PC-3 (cell line): ENCODE data around the gene USP48. TPM values are rescaled to one million over a fixed set of nuclear protein-coding genes. Genes with fewer than 3 reads are reported as not detected.

ENCODE experiments used
- ATAC-seq: fragments of 200-7000 bp; cut with Tn5 transposase; 2 replicates; pipeline ENCODE4 v1.9.1; 2020; ENCODE audit warnings: mild to moderate bottlenecking, moderate library complexity
- BruUV-seq: library from RNA; stranded (reverse); fragments of 400-500 nt; replicated peaks from 2 replicates; lab custom pipeline; 2021; lab: Mats Ljungman, UMichigan
- CTCF ChIA-PET: fragments of 300-600 bp; sonication (Branson Sonifier 250); formaldehyde crosslinking; loops from one replicate; lab custom pipeline; 2022; ENCODE audit warnings: antibody characterized with exemption; lab: Charles Lee
- POLR2A ChIA-PET: fragments of 300-600 bp; sonication (Branson Sonifier 250); formaldehyde crosslinking; loops from one replicate; lab custom pipeline; 2022; ENCODE audit warnings: antibody characterized with exemption; ENCODE audit not compliant: unreplicated experiment; lab: Charles Lee
- DNase-seq: peaks from one replicate; pipeline ENCODE4 v3.0.0-alpha.2; 2015
- H2AFZ ChIP-seq: fragments of 300-600 bp; sonication (generic); 2 replicates; pipeline ENCODE4 v1.6.0; 2016; ENCODE audit warnings: antibody characterized with exemption, low read length
- H3F3A ChIP-seq: fragments of 300-600 bp; sonication (generic); one replicate; pipeline ENCODE4 v1.6.0; 2017; ENCODE audit warnings: antibody characterized with exemption, low read length, control low read depth, mild to moderate bottlenecking; ENCODE audit not compliant: unreplicated experiment
- H3K27ac ChIP-seq: fragments of 300-600 bp; sonication (generic); 2 replicates; pipeline ENCODE4 v1.5.1; 2016; ENCODE audit warnings: mild to moderate bottlenecking, low read length
- H3K27me3 ChIP-seq: fragments of 300-600 bp; sonication (generic); 2 replicates; pipeline ENCODE4 v1.6.1; 2016; ENCODE audit warnings: low read length, mixed read lengths
- H3K36me3 ChIP-seq: fragments of 300-600 bp; sonication (generic); 2 replicates; pipeline ENCODE4 v1.6.1; 2016; ENCODE audit warnings: low read depth, mixed run types, low read length, mixed read lengths
- H3K4me1 ChIP-seq: fragments of 300-600 bp; sonication (generic); 2 replicates; pipeline ENCODE4 v1.5.1; 2016; ENCODE audit warnings: low read length; ENCODE audit not compliant: insufficient read depth
- H3K4me2 ChIP-seq: fragments of 300-600 bp; sonication (generic); 2 replicates; pipeline ENCODE4 v1.6.0; 2016; ENCODE audit warnings: low read length
- H3K4me3 ChIP-seq: fragments of 300-600 bp; sonication (generic); 2 replicates; pipeline ENCODE4 v1.5.1; 2016; ENCODE audit warnings: mild to moderate bottlenecking, low read length, mixed read lengths
- H3K79me2 ChIP-seq: fragments of 300-600 bp; sonication (generic); 2 replicates; pipeline ENCODE4 v1.6.1; 2017; ENCODE audit warnings: low read length, mixed read lengths
- H3K9ac ChIP-seq: fragments of 300-600 bp; sonication (generic); 2 replicates; pipeline ENCODE4 v1.6.0; 2016; ENCODE audit warnings: mild to moderate bottlenecking, low read length
- H3K9me2 ChIP-seq: fragments of 300-600 bp; sonication (generic); replicated peaks from 2 replicates; pipeline ENCODE4 v1.6.1; 2016; ENCODE audit warnings: mixed run types, low read length, mixed read lengths
- H3K9me3 ChIP-seq: fragments of 300-600 bp; sonication (generic); 2 replicates; pipeline ENCODE4 v1.6.1; 2016; ENCODE audit warnings: low read length, mixed read lengths
- H4K20me1 ChIP-seq: fragments of 300-600 bp; sonication (generic); 2 replicates; pipeline ENCODE4 v1.6.1; 2016; ENCODE audit warnings: low read length, mixed read lengths
- EZH2 ChIP-seq: fragments of 300-600 bp; sonication (generic); IDR thresholded peaks from one replicate; pipeline ENCODE4 v1.6.1; 2017; ENCODE audit warnings: antibody characterized with exemption, mild to moderate bottlenecking, low read length; ENCODE audit not compliant: unreplicated experiment
- EZH2phosphoT487 ChIP-seq: fragments of 300-600 bp; sonication (generic); IDR thresholded peaks from 2 replicates; pipeline ENCODE4 v1.6.1; 2018; ENCODE audit warnings: mild to moderate bottlenecking, antibody characterized with exemption, low read length, borderline replicate concordance
- intact Hi-C: fragments of 100-400 bp; cut with micrococcal nuclease; formaldehyde crosslinking; loops from 2 replicates; pipeline ENCODE4 v1.9.0; 2023
- total RNA-seq: library from RNA; depleted of rRNA; stranded (reverse); fragments of >200 nt; gene quantifications from 2 replicates; pipeline ENCODE4 v1.2.3, GENCODE V29; 2014
- TF ChIP-seq, protein P1 (sequence below): fragments of 300-600 bp; sonication (generic); conservative IDR thresholded peaks from 2 replicates; pipeline ENCODE4 v1.5.1; 2017; ENCODE audit warnings: antibody characterized with exemption, low read depth, mild to moderate bottlenecking, low read length

Gene USP48
- total RNA-seq, 1 experiment from 2014 or later = 33.3 TPM

DNA sequence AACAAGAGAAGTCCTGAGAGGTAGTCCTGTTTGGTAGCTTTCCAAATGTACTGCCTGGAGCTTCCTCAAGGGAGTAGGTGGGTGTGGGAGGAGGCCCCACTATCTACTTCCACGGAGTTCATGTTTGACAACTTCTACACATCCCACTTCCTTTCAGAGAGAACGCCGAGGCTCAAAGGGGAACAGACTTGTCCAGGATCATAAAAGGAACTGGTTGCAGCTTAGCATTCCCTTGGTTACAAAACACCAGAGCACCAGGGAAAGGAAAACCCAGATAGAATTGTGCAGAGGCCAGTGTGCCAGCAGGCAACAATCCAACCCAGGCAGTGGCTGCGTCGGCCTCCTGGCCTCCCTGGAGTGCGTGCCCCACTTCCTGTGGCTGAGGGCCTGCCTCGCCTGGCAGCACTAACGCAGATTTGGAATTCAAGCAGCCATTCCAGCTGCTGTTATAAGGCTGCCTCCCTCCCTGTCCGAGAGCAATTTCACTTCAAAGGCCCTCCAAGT is 109.6 kb downstream of the USP48 start:
- intact Hi-C loops = no loop called here
- TF ChIP-seq EZH2phosphoT487 = no peak
- no peak for TF ChIP-seq EZH2
- TF ChIP-seq, protein P1, sequence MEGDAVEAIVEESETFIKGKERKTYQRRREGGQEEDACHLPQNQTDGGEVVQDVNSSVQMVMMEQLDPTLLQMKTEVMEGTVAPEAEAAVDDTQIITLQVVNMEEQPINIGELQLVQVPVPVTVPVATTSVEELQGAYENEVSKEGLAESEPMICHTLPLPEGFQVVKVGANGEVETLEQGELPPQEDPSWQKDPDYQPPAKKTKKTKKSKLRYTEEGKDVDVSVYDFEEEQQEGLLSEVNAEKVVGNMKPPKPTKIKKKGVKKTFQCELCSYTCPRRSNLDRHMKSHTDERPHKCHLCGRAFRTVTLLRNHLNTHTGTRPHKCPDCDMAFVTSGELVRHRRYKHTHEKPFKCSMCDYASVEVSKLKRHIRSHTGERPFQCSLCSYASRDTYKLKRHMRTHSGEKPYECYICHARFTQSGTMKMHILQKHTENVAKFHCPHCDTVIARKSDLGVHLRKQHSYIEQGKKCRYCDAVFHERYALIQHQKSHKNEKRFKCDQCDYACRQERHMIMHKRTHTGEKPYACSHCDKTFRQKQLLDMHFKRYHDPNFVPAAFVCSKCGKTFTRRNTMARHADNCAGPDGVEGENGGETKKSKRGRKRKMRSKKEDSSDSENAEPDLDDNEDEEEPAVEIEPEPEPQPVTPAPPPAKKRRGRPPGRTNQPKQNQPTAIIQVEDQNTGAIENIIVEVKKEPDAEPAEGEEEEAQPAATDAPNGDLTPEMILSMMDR = no peak
- Histone ChIP-seq H3K27ac (no peak overlapping the region), H3K9ac (no peak overlapping the region), H3K4me2 (no peak overlapping the region), H3K27me3 (peaks cover 20% of the 10 kb centered on the region), H3K9me2 (no peaks in the 10 kb centered on the region), H3F3A (no peaks in the 10 kb centered on the region), H4K20me1 (no peaks in the 10 kb centered on the region), H2AFZ (no peak overlapping the region), H3K79me2 (no peaks in the 10 kb centered on the region), H3K9me3 (no peaks in the 10 kb centered on the region), H3K4me3 (no peak overlapping the region), H3K36me3 (no peaks in the 10 kb centered on the region), H3K4me1 (peaks cover 23% of the 10 kb centered on the region)
- ATAC-seq = no peak
- no TSS peak for BruUV-seq
- peak; percentile 4 for DNase-seq
- ChIA-PET POLR2A (interaction anchor here (0.5 kb wide), 1 partner anchor 100 kb away, joined by 3 read pairs; no protein-coding TSS in a partner anchor), CTCF (no interaction called here)

DNA sequence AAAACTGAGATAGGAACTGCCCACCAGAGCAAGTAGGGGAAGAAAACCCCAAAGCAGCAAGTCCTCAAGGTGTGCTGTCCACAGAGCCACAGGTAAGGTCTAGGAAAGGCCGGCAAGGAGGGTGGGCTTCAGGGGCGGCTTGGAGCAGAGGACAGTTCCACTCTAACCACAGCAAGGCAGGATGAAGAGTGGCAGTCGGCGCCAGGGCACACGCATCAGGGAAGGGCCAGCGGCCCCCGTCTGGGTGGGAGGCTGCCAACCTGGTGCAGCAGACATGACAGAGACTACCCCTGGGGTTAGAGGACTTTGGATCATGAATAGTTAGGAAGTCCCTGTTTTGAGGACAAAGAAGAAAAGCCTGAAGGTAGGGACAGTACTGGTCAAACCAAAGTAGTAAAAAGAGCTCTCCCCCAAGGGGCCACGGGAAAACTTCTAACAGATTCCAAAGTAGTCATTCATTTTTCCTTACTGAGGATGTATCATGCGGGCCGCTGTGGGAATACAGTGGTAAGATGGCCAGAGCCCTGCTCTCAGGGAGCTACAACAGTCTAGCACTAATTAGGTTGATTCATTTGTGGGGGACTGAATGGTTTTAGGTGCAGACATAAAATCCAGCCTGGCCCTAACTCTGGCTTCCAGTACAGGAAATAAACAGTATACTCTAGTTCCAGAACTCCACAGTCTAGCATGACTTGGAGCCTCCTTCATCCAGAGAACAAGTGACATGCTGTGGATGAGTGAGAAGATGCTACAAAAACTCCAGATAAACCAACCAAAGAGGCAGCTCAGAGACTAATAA is 110.3 kb downstream of the USP48 start:
- no TSS peak for BruUV-seq
- POLR2A ChIA-PET = interaction anchor here (0.5 kb wide), 1 partner anchor 101 kb away, joined by 3 read pairs; no protein-coding TSS in a partner anchor
- no peak overlapping the region for H3K27ac ChIP-seq
- no peaks in the 10 kb centered on the region for H3K9me3 ChIP-seq
- DNase-seq (no peak), ATAC-seq (no peak)
- intact Hi-C loops = no loop called here
- no peaks in the 10 kb centered on the region for H3K36me3 ChIP-seq
- no peak overlapping the region for H2AFZ ChIP-seq
- H3K4me2 ChIP-seq = no peak overlapping the region
- no peaks in the 10 kb centered on the region for H4K20me1 ChIP-seq
- H3K4me3 ChIP-seq = no peak overlapping the region
- H3K4me1 ChIP-seq = peaks cover 23% of the 10 kb centered on the region
- peaks cover 24% of the 10 kb centered on the region for H3K27me3 ChIP-seq
- CTCF ChIA-PET = no interaction called here
- no peaks in the 10 kb centered on the region for H3K9me2 ChIP-seq
- H3K9ac ChIP-seq = no peak overlapping the region
- no peak for TF ChIP-seq EZH2phosphoT487
- TF ChIP-seq, protein P1 = no peak
- H3K79me2 ChIP-seq = no peaks in the 10 kb centered on the region
- H3F3A ChIP-seq = no peaks in the 10 kb centered on the region

DNA sequence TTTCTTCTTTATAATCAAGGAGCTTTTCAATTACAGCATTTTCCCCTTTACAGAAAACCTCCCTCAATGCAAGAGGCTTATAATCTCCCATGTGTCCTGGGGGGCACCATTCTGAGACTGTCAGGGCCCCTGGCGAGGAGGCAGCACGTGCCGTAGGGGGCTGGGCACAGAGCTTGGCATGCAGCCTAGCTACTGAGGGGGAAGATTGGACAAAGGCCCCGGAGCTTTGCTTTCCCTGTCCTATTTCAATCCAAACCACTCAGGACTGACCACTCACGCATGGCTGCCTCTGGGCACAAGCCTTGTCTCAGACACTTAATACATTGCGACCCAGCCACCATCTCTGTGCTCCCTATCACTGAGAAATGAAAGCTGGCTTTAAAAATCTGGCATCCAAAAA is 111.0 kb downstream of the USP48 start:
- no peaks in the 10 kb centered on the region for H3K79me2 ChIP-seq
- BruUV-seq = no TSS peak

More for the DNA sequence above, 111.0 kb downstream of the USP48 start:
- H3K4me1 ChIP-seq = peaks cover 19% of the 10 kb centered on the region
- no peak overlapping the region for H3K4me2 ChIP-seq
- CTCF ChIA-PET = no interaction called here
- H3K9me2 ChIP-seq = no peaks in the 10 kb centered on the region
- no peak overlapping the region for H3K9ac ChIP-seq
- no peak for DNase-seq
- intact Hi-C loops = no loop called here
- no peaks in the 10 kb centered on the region for H3F3A ChIP-seq
- H2AFZ ChIP-seq = no peak overlapping the region
- peaks cover 24% of the 10 kb centered on the region for H3K27me3 ChIP-seq
- no peak for ATAC-seq
- H4K20me1 ChIP-seq = no peaks in the 10 kb centered on the region
- TF ChIP-seq EZH2 (no peak), EZH2phosphoT487 (no peak)
- TF ChIP-seq, protein P1 = no peak
- H3K27ac ChIP-seq = no peak overlapping the region
- POLR2A ChIA-PET = interaction anchor here (0.5 kb wide), 1 partner anchor 13 kb away, joined by 4 read pairs; no protein-coding TSS in a partner anchor
- no peaks in the 10 kb centered on the region for H3K36me3 ChIP-seq
- no peaks in the 10 kb centered on the region for H3K9me3 ChIP-seq
- H3K4me3 ChIP-seq = no peak overlapping the region
